GM12878 (cell line): ENCODE measurements around the gene PAX9. TPM values are rescaled to one million over a fixed set of nuclear protein-coding genes. Genes with fewer than 3 reads are reported as not detected.

ENCODE experiments used
- ATAC-seq: fragments of 200-7000 bp; cut with Tn5 transposase; 3 replicates; pipeline ENCODE4 v1.9.1; 2020; ENCODE audit warnings: mild to moderate bottlenecking, moderate library complexity
- BruUV-seq: library from RNA; stranded (reverse); fragments of 400-500 nt; replicated peaks from 2 replicates; lab custom pipeline; 2021; lab: Mats Ljungman, UMichigan
- CTCF ChIA-PET: fragments of 300-600 bp; sonication (Branson Sonifier 250); formaldehyde crosslinking; extraction: SDS; loops from one replicate; lab custom pipeline; 2021; ENCODE audit warnings: inconsistent platforms; lab: Yijun Ruan, JAX
- POLR2A ChIA-PET: fragments of 350-600 bp; formaldehyde crosslinking; extraction: SDS; loops from one replicate; lab custom pipeline; 2021; ENCODE audit warnings: inconsistent platforms; lab: Charles Lee
- RAD21 ChIA-PET: fragments of 300-600 bp; sonication (Branson Sonifier 250); formaldehyde crosslinking; loops from one replicate; lab custom pipeline; 2023; ENCODE audit warnings: antibody characterized with exemption; ENCODE audit not compliant: unreplicated experiment; lab: Charles Lee
- SMC1A ChIA-PET: fragments of 300-600 bp; sonication (Branson Sonifier 250); formaldehyde crosslinking; loops from one replicate; lab custom pipeline; 2023; ENCODE audit not compliant: unreplicated experiment, uncharacterized antibody; lab: Charles Lee
- DNase-seq: peaks from one replicate; pipeline ENCODE4 v3.0.0-alpha.2; 2011; ENCODE audit warnings: low read depth, low spot score
- FAIRE-seq: peaks from 3 replicates; lab custom pipeline; 2011; peaks lifted over from hg19 to GRCh38; lab: Jason Lieb, UNC
- H2AFZ ChIP-seq: 2 replicates; pipeline ENCODE4 v1.6.0; 2011; ENCODE audit warnings: low read depth, low read length, control low read depth; ENCODE audit not compliant: control insufficient read depth
- H3K27ac ChIP-seq: 2 replicates; pipeline ENCODE4 v1.5.1; 2011; ENCODE audit warnings: control low read depth; ENCODE audit not compliant: control insufficient read depth, insufficient read depth
- H3K27me3 ChIP-seq, 2 experiments: replicated peaks in 1 of 2; 2 replicates each; pipeline versions ENCODE4 v1.6.0 to v1.6.1; 2011; ENCODE audit warnings: low read length in 1 of 2; ENCODE audit not compliant: control insufficient read depth in 2 of 2, insufficient read depth in 2 of 2
- H3K36me3 ChIP-seq, 2 experiments: 2 replicates each; pipeline ENCODE4 v1.5.1; 2011; ENCODE audit warnings: low read length in 1 of 2; ENCODE audit not compliant: control insufficient read depth in 2 of 2, insufficient read depth in 2 of 2
- H3K4me1 ChIP-seq: 2 replicates; pipeline ENCODE4 v1.6.1; 2011; ENCODE audit warnings: mild to moderate bottlenecking, low read length, moderate library complexity, mixed read lengths; ENCODE audit not compliant: control insufficient read depth, insufficient read depth
- H3K4me2 ChIP-seq: 2 replicates; pipeline ENCODE4 v1.6.0; 2011; ENCODE audit warnings: control low read depth; ENCODE audit not compliant: control insufficient read depth, insufficient read depth
- H3K4me3 ChIP-seq: fragments of 200-600 bp; sonication (generic); 2 replicates; pipeline ENCODE4 v1.5.1; 2016
- H3K79me2 ChIP-seq: 2 replicates; pipeline ENCODE4 v1.6.0; 2011; ENCODE audit warnings: low read length; ENCODE audit not compliant: control insufficient read depth, insufficient read depth
- H3K9ac ChIP-seq: 2 replicates; pipeline ENCODE4 v1.8.0; 2011; ENCODE audit warnings: low read length, control low read depth, mixed read lengths; ENCODE audit not compliant: control insufficient read depth, insufficient read depth
- H3K9me3 ChIP-seq: replicated peaks from 3 replicates; pipeline ENCODE4 v1.5.1; 2011; ENCODE audit warnings: mild to moderate bottlenecking, low read length; ENCODE audit not compliant: control insufficient read depth, insufficient read depth
- H4K20me1 ChIP-seq: 2 replicates; pipeline ENCODE4 v1.6.0; 2011; ENCODE audit not compliant: control insufficient read depth, insufficient read depth
- ESRRA ChIP-seq: IDR thresholded peaks from 2 replicates; pipeline ENCODE4 v1.6.1; 2012; ENCODE audit warnings: mild to moderate bottlenecking, low read length, improper control_type of control experiment
- MYC ChIP-seq: IDR thresholded peaks from 2 replicates; pipeline ENCODE4 v1.6.1; 2011; ENCODE audit warnings: mild to moderate bottlenecking, low read length, moderate library complexity, inconsistent platforms; ENCODE audit not compliant: insufficient read depth, insufficient replicate concordance, insufficient read length, severe bottlenecking
- RAD21 ChIP-seq: IDR thresholded peaks from 2 replicates; pipeline ENCODE4 v1.6.1; 2011; ENCODE audit warnings: mild to moderate bottlenecking, low read depth, low read length, moderate library complexity; ENCODE audit not compliant: insufficient read depth
- SIN3A ChIP-seq: IDR thresholded peaks from 2 replicates; pipeline ENCODE4 v1.6.1; 2012; ENCODE audit warnings: low read depth, low read length, improper control_type of control experiment
- YY1 ChIP-seq: IDR thresholded peaks from 2 replicates; pipeline ENCODE4 v1.6.1; 2011; ENCODE audit warnings: low read depth, mild to moderate bottlenecking, low read length
- WGBS: methylation state at CpG from one replicate; pipeline ENCODE4 v1.1.6; 2016; ENCODE audit warnings: low lambda C conversion rate; ENCODE audit not compliant: insufficient replicate concordance, insufficient coverage; ENCODE audit errors: missing lambda C conversion rate; 5-methylcytosine and 5-hydroxymethylcytosine counted together
- in situ Hi-C: fragments of 300-500 bp; cut with MboI; formaldehyde crosslinking; loops from 9 replicates; pipeline ENCODE4 v1.14.3; 2018; ENCODE audit warnings: mixed read lengths
- intact Hi-C: fragments of 100-400 bp; cut with micrococcal nuclease; formaldehyde crosslinking; loops from one replicate; pipeline ENCODE4 v1.14.2; 2022; ENCODE audit not compliant: unreplicated experiment
- polyA plus RNA-seq, 11 experiments: library from polyadenylated mRNA; depleted of rRNA in 4 of 11; unstranded in 6 of 11; stranded (reverse) in 5 of 11; fragments of >200 nt; fragmentation: Nextera tagmentation in 4 of 11; fragmentation: Illumina TruSeq in 1 of 11; extraction: Ambion mirVana in 4 of 11; extraction: Trizol in 1 of 11; gene quantifications; 1 replicate in 1 of 11; 2 replicates in 10 of 11; pipeline versions ENCODE4 v1.2.1 to v1.2.3, GENCODE V29; 2011 to 2016; ENCODE audit warnings: inconsistent platforms in 2 of 11, missing spikeins in 2 of 11, low read depth in 1 of 11
- total RNA-seq, 4 experiments: library from RNA; depleted of rRNA in 3 of 4; stranded (reverse); fragments of >200 nt in 3 of 4; fragmentation: Illumina TruSeq in 1 of 4; extraction: Trizol in 1 of 4; gene quantifications; 2 replicates each; pipeline versions ENCODE4 v1.2.1 to v1.2.3, GENCODE V29; 2013 to 2021
- TF ChIP-seq, protein P1 (sequence below): fragments of 150-350 bp; IDR thresholded peaks from 2 replicates; pipeline ENCODE4 v1.6.1; 2016; ENCODE audit warnings: low read depth, low read length

PAX9 gene
- total and polyA plus RNA-seq, 10 of the 15 experiments (the other 5 are each of a cell fraction or from before 2014, with no cell fraction given) = 0.03 to 8.2 (median 0.09) TPM; not detected in 3

DNA sequence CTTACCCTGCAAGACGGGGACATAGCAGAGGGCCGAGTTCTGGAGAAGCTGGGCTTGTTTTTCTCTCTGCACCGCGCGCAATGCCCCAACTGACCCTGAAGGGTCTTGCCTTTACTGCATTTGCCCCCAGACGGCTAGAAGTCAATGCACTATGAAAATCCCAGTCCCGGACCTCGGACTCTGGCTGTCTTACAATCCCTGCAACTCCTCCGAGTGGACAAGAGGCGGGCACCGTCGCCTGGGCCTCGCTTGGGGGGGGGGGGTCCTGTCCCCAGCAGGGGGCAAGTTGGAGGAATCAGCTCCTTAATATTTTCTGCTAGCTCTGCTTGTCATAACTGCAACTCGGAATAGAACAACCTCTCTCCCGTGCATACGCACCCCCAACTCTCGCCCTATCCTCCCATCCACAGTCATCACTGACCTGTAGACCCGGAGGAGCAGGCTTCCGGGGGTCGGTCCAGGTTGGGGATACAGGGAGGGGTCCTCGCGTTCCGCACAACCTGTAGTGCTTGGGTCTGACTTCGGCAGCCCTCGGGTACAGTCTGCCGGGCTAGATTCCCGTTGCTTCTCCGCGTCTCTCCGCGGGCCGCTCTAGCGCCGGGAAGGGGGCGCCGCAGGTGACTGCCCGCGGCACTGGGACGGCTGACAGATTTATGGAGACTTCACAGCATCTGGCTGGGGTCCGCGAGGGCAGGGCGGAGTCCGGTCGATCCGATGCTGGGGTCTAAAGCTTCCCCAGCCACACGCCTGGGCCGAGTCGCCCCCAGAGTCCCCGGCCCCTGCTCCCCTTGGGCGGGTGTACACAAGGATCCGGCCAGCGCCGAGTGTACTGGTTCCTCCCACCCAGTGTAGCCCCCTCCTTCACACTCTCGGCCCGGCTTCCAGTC, 3.3 kb upstream of the PAX9 start:
- ChIA-PET RAD21 (no interaction called here), SMC1A (no interaction called here), POLR2A (interaction anchor here (1.2 kb wide), 1 partner anchor 139 kb away, joined by 3 read pairs; no protein-coding TSS in a partner anchor), CTCF (interaction anchor here (1.4 to 3.6 kb wide), 3 partner anchors 89 to 284 kb away, joined by 5 to 17 read pairs (median 6); no protein-coding TSS in a partner anchor)
- BruUV-seq = no TSS peak
- Histone ChIP-seq H2AFZ (no peak overlapping the region), H3K9ac (no peak overlapping the region), H3K36me3 (no peaks in the 10 kb centered on the region), H4K20me1 (no peaks in the 10 kb centered on the region), H3K4me3 (no peak overlapping the region), H3K27me3 (peaks cover 5 to 22% of the 10 kb centered on the region in 2 experiments; a peak in 3 of 4 replicates), H3K27ac (no peak overlapping the region), H3K4me1 (no peaks in the 10 kb centered on the region), H3K9me3 (peaks cover 5% of the 10 kb centered on the region; the same call in 1 of the 3 replicates), H3K79me2 (no peaks in the 10 kb centered on the region), H3K4me2 (no peak overlapping the region)
- intact Hi-C loops = no loop called here
- no peak for DNase-seq
- no peak for ATAC-seq
- TF ChIP-seq YY1 (no peak), SIN3A (no peak), MYC (no peak), RAD21 (no peak), ESRRA (no peak)
- TF ChIP-seq, protein P1, sequence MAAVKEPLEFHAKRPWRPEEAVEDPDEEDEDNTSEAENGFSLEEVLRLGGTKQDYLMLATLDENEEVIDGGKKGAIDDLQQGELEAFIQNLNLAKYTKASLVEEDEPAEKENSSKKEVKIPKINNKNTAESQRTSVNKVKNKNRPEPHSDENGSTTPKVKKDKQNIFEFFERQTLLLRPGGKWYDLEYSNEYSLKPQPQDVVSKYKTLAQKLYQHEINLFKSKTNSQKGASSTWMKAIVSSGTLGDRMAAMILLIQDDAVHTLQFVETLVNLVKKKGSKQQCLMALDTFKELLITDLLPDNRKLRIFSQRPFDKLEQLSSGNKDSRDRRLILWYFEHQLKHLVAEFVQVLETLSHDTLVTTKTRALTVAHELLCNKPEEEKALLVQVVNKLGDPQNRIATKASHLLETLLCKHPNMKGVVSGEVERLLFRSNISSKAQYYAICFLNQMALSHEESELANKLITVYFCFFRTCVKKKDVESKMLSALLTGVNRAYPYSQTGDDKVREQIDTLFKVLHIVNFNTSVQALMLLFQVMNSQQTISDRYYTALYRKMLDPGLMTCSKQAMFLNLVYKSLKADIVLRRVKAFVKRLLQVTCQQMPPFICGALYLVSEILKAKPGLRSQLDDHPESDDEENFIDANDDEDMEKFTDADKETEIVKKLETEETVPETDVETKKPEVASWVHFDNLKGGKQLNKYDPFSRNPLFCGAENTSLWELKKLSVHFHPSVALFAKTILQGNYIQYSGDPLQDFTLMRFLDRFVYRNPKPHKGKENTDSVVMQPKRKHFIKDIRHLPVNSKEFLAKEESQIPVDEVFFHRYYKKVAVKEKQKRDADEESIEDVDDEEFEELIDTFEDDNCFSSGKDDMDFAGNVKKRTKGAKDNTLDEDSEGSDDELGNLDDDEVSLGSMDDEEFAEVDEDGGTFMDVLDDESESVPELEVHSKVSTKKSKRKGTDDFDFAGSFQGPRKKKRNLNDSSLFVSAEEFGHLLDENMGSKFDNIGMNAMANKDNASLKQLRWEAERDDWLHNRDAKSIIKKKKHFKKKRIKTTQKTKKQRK = no peak
- FAIRE-seq = no peak
- WGBS = 49% methylated on average over 54 of the region's 55 CpGs
- in situ Hi-C loops = loop anchor here (10.0 kb wide), 2 partner anchors 276 to 486 kb away; no protein-coding TSS in a partner anchor
